Coronary artery (tissue), 2 donors: ENCODE measurements around the gene PHF23.

Experiments
- DNase-seq: peaks from one replicate; pipeline ENCODE4 v3.0.0-alpha.2; 2017; ENCODE audit warnings: low spot score
- H3K27ac ChIP-seq, 2 donors: fragments of 200-600 bp; sonication (generic); one replicate each; pipeline ENCODE4 v1.5.1; 2016 to 2019
- H3K4me3 ChIP-seq: fragments of 200-600 bp; sonication (generic); 2 replicates; pipeline ENCODE4 v1.5.1; 2016; ENCODE audit warnings: mild to moderate bottlenecking, moderate library complexity
- TF ChIP-seq, protein P1 (sequence below): fragments of 200-600 bp; sonication (generic); IDR thresholded peaks from one replicate; pipeline ENCODE4 v1.5.1; 2019; ENCODE audit warnings: antibody characterized with exemption

Gene PHF23

DNA sequence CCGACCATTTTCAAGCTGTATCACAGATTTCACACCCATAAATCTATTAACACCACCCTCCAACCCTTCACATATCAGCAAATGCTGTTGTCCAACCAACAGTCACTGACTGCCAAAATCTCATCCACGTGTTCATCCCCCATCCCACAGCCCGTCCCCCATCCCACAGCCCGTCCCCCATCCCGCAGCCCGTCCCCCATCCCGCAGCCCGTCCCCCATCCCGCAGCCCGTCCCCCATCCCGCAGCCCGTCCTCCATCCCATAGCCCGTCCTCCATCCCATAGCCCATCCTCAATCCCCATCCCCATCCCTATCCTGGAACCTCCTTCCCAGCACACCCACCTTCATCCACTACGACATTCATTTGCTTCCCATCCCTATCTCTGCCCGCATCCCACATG, 33.7 kb downstream of the PHF23 start:
- TF ChIP-seq, protein P1, sequence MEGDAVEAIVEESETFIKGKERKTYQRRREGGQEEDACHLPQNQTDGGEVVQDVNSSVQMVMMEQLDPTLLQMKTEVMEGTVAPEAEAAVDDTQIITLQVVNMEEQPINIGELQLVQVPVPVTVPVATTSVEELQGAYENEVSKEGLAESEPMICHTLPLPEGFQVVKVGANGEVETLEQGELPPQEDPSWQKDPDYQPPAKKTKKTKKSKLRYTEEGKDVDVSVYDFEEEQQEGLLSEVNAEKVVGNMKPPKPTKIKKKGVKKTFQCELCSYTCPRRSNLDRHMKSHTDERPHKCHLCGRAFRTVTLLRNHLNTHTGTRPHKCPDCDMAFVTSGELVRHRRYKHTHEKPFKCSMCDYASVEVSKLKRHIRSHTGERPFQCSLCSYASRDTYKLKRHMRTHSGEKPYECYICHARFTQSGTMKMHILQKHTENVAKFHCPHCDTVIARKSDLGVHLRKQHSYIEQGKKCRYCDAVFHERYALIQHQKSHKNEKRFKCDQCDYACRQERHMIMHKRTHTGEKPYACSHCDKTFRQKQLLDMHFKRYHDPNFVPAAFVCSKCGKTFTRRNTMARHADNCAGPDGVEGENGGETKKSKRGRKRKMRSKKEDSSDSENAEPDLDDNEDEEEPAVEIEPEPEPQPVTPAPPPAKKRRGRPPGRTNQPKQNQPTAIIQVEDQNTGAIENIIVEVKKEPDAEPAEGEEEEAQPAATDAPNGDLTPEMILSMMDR, result no peak
- Histone ChIP-seq H3K4me3 (peak overlapping the region; percentile 76), H3K27ac (peak overlapping the region; percentile 57 to 70)
- no peak for DNase-seq

DNA sequence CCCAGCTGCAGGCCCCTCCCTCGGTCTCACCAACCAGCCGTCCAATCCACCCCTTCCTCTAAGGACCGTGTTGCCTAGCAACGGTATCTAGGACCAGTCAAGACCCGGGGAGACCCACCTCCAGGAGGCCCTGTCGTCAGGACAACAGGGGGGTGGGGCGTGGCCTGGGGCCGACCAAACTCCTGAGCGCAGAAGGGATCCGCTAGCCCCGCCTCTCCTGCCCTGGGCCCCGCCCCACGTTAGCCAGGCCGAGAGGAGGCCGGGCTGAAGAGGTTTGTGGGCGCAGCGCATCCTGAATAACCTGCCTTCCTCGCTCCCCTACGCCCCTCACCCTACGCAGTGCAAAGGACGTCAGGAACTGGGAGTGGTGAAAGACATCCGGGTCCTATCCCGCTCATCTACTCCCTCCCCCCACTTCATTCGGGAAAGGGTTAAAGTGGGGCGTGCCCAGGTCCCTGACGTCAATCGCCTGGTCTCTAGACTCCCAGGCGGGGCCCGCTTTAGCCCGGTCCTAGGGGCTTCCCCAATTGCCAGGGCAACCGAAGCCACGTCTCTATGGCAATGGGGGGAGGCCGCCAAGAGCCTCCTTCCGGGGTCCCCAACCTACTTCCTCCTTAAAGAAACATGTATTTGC, 34.3 kb downstream of the PHF23 start:
- DNase-seq, result peak; percentile 91
- TF ChIP-seq, protein P1, result no peak
- Histone ChIP-seq H3K4me3 (peak overlapping the region; percentile 76), H3K27ac (peak overlapping the region; percentile 57 to 70)

DNA sequence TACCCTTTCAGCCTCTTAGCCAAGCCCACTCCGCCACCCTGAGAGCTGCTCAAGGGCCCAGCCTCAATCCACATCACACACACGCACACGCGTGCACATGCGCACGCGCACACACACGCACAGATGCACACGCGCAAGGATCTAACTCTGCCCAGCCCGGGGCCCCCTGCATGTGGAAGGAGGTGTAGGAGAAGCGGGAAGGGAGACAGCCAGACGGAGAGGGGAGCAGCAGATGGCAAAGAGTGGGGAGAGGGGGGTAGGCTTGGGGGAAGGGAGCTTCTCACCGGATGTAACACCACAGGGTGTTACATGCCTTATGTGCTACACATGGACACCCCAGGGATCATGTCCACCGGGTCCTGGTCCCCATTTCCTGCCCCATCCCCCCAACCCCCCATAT, 34.9 kb downstream of the PHF23 start:
- no peak for DNase-seq
- Histone ChIP-seq H3K27ac (peak overlapping the region; percentile 57 to 70), H3K4me3 (peak overlapping the region; percentile 76)

DNA sequence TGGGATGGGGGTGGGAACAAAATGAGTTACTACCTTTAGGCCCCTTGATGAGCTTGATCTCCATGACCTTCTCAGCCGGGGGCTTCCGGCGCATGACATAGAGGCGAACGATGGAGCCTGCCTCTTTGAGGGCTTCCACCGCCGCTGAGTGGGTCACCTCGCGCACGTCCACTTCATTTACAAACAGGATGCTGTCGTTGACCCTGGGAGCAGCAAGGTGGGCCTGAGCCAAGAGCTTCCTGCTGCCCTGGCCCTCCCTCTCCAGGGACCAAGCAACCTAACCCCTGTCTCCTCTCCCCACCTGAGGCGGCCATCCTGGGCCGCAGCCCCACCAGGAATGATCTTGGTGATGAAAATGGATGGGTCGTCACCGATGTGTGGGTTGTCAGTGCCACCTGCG, 35.9 kb downstream of the PHF23 start:
- Histone ChIP-seq H3K4me3 (no peak overlapping the region), H3K27ac (no peak overlapping the region)
- TF ChIP-seq, protein P1, result no peak
- DNase-seq, result no peak

More for the DNA sequence above, 34.9 kb downstream of the PHF23 start:
- TF ChIP-seq, protein P1, result no peak

DNA sequence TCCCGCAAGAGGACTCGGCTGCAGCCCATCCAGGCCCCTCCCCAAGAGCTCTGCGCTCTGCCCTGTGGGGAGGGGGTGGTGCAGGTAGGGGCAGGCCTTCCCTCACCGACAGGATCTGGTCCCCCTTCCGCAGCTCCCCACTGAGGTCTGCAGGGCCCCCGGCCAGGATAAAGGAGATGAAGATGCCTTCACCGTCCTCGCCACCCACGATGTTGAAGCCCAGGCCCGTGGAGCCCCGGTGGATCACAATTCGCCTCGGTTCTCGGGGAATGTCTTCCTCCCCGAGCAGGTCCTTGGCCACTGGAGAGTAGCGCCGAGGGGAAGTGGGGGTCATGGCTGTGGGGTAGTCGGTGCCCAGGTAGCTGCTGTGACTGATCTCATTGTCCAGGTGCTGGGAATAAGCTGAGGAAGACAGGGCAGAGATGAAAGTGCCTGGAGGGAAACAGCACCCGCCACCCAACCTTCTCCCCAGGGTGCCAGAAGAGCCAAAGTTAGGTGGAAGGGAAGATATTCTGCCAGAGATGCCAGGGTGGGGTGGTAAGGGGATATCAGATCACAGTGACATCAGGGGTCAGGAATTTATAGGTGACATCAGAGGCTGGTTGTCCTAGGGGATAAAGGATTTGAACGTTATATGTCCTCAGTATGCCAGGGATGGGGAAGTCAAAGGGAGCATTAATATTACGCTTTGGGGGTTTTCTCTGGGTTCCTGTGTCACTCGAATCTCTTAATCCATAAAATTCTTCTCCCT, 42.4 kb downstream of the PHF23 start:
- no peak overlapping the region for H3K27ac ChIP-seq
- TF ChIP-seq, protein P1, result no peak
- H3K4me3 ChIP-seq, result no peak overlapping the region
- no peak for DNase-seq

DNA sequence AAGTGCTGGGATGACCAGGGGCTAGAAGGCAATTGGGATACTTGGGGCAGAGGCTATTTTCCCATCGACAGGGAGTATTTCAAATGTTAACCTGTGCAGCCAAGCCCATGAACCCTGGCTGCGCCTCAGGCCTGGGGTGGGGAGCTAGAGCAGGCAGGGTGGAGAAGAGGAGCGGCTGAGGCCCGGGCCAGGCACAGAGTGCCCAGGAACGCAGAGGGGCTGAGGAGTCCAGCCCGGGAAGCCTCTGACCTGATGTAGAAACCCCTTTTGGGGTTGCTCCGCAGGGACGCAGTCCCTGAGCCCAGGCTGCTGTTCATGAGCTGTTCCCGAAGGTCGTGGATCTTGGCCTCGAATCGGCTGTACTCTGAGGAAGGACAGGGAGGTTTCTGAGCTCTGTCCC, 43.3 kb downstream of the PHF23 start:
- no peak for DNase-seq
- TF ChIP-seq, protein P1, result no peak
- Histone ChIP-seq H3K27ac (no peak overlapping the region), H3K4me3 (no peak overlapping the region)
